ENCODE data around the gene GPR39.

DNA sequence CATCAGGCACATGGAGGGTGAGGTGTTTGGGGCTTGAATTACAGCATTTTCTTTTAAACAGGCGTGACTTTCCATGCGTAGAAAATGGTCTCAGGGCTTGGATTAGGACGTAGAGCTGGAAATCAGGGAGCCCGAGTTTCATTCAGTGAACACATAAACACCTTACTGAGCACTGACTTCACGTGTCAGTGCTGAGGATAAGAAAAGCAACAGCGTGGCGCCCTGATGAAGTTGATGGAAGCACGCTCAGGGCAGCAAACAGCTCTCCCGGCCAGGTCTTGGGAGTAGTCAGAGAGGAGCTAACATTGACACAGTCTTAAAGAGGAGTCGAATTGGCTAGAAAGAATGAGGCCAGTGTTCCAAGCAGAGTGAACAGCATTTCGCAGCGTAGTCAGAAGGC lies 142.7 kb downstream of the GPR39 start:
- TF ChIP-seq, protein P1, sequence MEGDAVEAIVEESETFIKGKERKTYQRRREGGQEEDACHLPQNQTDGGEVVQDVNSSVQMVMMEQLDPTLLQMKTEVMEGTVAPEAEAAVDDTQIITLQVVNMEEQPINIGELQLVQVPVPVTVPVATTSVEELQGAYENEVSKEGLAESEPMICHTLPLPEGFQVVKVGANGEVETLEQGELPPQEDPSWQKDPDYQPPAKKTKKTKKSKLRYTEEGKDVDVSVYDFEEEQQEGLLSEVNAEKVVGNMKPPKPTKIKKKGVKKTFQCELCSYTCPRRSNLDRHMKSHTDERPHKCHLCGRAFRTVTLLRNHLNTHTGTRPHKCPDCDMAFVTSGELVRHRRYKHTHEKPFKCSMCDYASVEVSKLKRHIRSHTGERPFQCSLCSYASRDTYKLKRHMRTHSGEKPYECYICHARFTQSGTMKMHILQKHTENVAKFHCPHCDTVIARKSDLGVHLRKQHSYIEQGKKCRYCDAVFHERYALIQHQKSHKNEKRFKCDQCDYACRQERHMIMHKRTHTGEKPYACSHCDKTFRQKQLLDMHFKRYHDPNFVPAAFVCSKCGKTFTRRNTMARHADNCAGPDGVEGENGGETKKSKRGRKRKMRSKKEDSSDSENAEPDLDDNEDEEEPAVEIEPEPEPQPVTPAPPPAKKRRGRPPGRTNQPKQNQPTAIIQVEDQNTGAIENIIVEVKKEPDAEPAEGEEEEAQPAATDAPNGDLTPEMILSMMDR (conservative IDR thresholded peaks at IDR 0.05; ENCODE audit: low read length), result no peak
- no peak for TF ChIP-seq EZH2phosphoT487 (IDR thresholded peaks at IDR 0.05; ENCODE audit: borderline replicate concordance, low read depth, low read length)
